GM21390 (cell line): ENCODE measurements around the gene CACNG4.
"Not testable (repeated sequence)": the region's sequence is repeated elsewhere in the genome, so short reads cannot be mapped to it uniquely, and the experiment has no call there.

Source experiments
- ATAC-seq: cut with Tn5 transposase; IDR thresholded peaks from one replicate; pipeline ENCODE4 v1.9.1; 2021; ENCODE audit not compliant: unreplicated experiment

Gene CACNG4

DNA sequence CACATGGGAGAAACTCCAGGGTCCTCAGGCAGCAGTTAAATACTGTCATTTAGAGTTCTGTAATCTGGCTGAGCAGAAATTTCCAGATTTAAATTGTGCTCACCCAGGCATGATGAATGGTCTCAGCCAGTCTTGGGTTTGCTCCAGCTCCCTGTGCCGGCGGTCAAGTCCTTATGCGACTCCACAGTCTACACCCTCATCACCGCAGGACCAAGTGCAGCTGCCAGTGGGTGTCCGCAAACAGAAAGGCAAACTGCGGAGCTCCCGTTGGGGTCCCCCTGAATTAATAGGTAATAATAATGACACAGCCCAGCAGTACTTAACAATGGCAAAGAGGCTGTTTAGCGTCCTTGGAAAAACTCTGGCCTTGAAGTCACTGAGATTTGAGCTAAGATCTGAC is 3.9 kb upstream of the CACNG4 start:
- ATAC-seq = no peak

DNA sequence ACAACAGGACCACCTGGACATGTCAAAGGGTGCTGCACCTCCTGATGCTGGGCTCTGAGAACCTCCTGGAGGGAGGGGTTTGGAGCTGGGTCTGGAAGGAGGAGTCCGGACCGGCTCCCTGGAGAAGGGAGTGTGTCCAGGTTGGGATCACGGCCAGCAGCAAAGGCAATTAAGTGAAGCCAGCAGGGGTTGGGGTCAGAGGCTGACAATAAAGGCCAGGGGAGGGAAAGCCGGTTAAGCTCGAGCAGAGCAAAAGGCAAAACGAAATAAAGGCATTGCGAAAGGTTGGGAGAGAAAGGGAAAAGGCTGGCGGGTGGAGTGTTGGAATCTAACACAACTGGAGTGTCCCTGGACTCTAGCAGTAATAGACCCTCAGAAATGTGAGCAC is 992 bp upstream of the CACNG4 start:
- ATAC-seq = no peak

DNA sequence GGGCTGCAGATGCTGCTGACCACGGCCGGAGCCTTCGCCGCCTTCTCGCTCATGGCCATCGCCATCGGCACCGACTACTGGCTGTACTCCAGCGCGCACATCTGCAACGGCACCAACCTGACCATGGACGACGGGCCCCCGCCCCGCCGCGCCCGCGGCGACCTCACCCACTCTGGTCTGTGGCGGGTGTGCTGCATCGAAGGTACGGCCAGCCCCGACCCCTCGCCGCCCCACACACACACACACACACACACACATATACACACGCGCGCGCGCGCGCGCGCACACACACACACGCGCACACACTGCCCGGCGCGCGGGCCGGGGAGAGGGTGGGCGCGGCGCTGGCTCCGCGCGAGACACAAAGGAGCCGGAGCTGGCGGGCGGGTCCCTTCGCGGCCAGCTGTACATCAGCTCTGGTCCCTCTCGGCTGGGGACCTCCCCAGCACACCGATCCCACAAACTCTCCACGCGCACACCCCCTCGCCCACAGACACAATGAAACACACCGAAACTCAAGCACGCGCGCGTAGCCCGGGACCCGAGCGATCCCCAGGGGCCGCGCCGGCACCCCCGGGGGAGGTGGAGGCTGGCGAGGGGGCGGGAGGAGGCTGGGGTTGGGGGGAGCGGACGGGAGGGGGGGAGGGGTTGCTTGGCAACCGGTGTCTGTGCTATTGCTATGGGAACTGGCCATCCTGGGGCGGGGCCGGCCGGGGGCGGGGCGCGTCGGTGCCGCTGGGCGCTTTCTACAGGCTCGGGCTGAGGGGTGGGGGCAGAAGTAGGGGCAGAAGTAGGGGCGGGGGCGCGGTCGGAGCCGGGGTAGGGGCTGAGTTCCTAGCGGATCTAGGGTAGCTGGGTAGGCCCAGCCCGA is 658 bp downstream of the CACNG4 start:
- ATAC-seq = no peak

DNA sequence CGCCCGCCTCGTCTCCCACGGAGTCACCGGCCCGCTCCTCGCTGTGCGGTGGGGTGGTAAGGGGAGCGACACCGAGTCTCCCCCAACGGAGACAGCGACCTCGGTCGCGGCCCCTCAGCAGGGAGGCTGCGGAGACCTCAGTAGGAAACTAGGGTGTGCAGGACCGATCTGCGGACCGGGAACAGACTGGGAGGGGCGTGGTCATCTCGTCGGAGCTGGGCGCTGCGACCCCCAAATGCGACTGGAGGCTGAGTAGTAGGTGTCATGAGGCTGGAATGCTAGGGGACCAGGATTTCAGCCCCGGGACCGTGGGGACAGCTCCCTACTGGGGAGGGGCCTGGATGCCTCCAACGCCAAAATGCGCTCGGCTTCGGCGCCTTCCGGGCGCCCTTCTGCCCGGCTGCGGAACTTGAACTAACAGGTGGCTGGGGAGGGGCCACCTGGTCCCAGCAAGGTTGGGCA is 1.3 kb downstream of the CACNG4 start:
- ATAC-seq = no peak

DNA sequence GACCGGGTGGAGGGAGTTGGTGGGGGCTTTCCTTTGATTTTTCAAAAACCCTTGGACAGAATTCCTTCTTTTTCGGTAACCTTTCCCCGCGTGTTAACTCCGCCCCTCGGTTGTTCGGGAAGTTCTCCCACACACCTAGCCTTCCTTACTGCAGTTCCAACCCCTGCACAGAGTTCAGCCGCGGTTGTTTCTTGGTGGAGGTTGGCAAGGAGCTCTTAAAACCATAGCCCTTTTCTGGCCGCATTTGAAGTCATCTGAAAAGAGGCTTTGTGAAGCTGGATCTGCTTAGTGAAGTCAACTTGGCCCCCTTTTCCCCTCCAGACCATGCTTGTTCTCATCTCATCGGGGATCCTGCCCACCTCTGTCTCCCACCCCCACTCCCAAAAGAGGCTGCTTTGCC is 1.8 kb downstream of the CACNG4 start:
- ATAC-seq = no peak

DNA sequence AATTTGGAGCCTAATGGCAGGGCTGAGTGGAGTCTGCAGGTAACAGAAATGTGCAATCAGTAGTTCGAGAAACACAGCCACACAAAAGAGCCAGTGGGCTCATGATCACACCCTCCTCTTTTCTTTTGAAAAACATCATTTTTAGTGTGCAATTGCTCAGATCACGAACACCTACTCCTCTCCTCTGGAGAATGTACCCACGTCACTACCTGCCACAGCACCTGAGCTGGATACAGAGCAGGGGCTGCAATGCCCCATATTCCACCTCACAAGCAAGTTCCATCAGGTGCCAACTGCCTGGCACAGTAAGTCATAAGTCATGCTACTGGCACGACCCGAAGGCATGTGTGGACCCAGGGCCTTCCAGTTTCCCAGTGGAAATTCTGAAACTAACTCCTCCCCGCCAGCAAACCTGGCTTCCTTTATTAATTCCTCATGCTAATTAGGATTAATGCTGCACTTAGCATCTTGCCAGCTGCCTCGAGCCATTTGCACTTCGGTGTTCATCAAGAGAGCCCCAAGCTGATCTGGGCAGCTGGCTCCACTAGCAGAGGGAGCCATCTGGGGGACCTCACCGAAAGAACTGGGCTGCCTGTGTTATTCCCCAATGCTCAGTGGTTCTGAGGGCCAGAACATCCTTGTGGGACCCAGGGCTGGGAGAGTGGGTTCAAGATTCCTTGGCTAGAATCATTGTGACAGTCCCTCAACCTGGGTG is 2.4 kb downstream of the CACNG4 start:
- ATAC-seq = no peak

DNA sequence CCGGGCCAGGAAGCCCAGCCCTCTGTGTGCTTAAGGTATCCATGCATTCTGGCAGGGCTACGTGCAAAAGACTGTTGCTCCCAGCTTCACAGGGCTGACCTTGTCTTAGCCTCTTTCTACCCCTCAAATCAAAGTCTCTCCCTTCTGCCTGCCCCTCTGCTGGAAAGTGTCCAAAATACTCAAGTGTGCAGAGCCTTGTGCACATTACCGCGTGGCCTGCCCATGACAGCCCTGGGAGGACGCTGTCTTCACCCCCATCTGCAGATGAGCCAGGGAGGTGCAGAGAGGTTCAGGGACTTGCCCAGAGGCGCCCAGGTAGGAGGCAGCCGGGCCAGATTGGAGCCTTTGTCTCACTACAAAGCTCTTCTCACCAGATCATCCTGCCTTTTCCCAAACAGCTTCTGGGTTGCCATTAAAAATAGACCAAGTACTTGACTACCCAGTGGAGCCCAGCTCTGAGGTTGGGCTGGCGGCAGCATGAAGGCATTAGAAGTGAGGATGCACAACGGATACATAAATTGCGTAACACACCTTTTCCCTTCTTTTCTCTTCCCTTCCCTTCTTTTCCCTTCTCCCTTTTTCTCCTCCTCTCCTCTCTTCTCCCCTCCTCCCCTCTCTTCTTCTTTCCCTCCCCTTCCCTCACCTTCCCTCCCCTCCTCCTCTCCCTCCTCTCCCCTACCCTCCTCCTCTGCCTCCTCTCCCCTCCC is 3.5 kb downstream of the CACNG4 start:
- no peak for ATAC-seq

DNA sequence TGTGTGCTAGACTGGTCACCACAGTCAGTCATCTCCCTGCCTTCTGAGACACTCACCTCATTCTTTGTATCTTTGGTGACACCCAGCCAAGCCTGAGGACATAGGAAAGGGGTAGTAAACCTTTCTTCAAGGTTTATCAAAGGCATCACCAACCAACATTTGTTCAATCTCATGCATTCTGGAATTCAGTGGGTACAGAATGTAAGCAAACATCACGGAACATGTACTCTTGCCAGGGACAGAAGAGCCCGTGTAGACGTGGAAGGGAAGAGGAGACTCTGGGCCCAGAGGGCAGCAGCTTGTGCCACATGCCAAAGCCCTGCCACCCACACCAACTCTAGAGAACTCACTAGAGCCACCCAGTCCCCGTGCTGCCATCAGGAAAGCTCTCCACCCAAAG is 4.4 kb downstream of the CACNG4 start:
- ATAC-seq = no peak

DNA sequence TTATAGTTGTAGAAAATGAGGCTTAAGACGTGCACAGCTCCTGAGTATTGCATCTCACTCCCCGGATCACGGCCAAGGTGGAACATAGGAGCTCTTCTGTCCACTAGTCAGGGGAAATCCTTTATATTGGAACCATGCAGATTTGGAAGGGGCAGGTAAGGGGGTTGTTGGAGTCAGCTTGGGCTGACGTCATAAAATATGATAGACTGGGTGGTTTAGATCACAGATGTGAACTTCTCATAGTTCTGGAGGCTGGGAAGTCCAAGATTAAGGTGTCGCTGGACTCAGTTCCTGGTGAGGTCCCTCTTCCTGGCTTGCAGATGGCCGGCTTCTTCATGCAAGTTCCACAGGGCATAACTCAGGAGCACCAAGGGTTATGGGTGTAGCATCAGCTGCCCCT is 5.6 kb downstream of the CACNG4 start:
- ATAC-seq = no peak

DNA sequence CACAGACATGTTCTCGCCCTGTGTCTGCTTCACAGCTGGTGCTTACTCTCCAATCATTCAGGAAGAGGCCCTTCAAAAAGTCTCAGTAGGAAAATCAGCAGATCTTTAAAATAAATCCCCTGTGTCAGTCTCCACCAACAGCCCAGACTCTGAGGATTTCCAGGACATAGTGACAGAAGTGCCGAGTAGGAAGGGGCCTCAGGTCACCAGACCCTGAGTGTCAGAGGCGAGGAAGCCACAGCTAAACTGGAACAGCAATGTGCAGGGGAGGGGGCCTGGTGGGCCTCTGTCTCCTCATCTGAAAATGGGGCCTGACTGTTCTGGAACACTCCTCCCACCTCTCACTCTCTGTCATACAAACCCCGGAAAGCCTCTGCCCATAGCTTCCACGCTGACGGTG is 6.3 kb downstream of the CACNG4 start:
- ATAC-seq = no peak

DNA sequence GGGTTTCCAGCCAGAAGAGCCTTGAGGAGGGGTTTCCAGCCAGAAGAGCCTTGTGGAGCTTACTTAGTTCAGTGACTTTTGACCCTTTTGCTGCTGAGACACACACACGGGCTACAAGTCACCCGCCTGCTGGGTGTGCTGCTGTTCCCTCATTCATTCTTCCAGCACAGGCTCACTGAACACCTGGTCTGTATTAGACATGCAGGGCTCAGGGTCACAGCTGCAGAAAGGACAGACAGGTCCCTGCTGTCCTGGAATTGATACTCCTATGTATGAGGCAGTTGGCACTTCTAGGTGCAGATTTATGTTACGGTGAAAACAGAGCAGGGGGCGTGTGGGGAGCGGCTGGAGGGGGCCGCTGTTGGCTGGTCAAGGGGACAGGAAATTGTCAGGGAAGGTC is 6.8 kb downstream of the CACNG4 start:
- ATAC-seq = no peak

DNA sequence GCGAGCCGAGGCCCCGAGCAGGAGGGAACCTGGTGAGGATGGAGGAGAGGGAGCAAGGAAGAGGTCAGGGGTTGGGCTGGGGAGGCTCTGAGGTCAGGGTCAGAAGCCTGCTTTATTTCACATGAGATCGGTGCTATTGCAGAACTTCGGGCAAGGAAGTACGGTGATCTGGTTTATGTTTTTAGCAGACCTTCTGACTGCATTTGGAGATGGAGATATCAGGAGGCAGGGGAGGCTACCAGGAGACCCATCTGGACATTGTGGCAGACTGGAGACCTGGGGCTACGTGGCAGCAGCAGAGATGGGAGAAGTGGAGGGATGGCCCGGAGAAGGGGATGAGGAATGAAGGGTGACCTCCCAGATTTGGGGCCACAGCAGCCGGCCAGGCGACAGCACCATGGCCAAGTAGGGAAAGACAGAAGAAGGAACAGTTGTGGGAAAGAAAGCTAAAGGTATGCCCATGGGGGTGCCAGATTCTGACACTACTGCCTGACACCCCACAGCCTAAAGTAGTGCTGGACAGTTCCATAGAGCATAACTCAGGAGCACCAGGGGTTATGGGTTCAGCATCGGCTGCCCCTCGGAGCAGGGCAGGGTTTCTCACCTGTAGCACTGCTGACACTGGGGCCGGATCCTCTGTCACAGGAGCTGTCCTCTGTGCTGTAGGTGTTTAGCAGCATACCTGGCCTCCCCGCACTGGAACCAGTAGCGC is 7.4 kb downstream of the CACNG4 start:
- ATAC-seq = no peak

DNA sequence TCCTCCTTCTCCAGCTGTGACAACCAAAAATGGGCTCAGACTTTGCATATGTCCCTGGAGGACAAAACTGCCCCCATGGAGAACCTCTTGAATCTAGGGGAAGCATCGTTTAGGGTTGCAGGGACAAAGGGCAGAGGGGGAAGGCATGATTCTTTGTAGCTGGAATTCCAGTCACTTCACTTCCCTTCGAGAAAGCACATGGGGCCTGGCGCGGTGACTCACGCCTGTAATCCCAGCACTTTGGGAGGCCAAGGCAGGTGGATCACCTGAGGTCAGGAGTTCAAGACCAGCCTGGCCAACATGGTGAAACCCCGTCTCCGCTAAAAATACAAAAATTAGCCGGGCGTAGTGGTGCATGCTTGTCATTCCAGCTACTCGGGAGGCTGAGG is 7.9 kb downstream of the CACNG4 start:
- ATAC-seq = not testable (repeated sequence)

DNA sequence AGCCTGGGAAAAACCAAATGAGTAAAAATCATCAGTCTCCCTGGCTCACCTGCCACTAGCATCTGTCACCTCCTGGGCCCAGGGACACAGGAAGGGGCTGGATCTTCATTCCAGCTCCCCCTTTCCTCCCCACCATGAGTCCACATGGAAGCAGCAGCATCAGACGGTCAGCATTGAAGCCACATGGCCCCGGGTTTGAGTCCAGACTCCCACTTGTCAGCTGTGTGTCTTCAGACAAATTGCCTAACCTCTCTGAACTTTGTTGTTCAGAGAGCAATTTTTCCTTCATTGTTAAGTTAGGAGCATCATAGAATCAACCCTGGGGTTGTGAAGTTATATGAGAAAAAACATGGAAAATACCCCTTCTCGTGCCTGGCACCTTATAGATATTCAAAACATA is 10.7 kb downstream of the CACNG4 start:
- no peak for ATAC-seq

DNA sequence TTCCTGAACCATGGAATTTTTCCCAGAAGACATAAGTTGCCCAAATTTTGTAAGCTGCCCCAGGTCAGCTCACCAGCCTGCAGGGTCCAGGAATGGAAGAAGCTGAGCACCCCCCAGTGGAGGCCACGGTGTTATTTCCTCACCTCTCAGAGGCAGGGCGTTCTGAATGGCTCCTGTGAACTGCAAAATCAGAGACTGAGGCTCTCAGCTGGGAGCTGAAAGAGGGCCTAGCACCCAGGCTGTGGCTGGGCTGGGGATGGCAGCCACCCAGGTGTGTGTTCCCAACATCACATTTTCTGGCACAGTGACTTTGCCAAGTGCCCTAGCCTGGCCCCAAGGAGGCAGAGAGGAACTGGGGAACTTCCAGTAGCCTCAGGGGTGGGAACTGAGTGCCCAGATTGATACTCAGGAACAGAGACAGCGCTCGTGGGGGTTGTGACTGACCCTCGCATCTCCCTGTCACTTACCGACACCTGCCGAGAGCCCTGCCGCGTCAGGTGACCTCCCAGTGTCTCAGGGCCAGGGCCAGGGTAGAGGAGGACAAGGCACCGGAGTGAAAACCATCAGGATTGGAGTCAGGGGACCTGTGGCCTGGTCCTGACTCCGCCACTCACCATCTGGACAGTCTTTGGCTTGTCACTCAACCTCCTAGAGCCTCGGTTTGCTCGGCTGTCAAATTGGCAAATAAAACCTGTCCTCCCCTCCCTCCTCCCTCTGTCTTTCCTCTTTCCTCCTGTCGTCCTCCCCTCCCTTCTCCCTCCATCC is 11.3 kb downstream of the CACNG4 start:
- ATAC-seq = no peak

DNA sequence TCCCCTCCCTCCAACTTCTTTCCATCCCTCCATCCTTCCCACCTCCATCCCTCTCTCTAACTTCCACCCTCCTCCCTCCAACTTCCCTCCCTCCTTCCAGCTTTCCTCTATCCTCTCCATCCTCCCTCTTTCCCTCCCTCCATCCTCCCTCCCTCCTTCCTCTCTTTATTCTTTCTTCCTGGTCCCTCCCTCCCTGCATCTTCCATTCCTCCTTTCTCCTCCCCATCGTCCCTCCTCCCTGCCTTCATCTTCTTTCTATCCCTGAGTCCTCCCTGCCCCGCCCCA is 11.8 kb downstream of the CACNG4 start:
- no peak for ATAC-seq

DNA sequence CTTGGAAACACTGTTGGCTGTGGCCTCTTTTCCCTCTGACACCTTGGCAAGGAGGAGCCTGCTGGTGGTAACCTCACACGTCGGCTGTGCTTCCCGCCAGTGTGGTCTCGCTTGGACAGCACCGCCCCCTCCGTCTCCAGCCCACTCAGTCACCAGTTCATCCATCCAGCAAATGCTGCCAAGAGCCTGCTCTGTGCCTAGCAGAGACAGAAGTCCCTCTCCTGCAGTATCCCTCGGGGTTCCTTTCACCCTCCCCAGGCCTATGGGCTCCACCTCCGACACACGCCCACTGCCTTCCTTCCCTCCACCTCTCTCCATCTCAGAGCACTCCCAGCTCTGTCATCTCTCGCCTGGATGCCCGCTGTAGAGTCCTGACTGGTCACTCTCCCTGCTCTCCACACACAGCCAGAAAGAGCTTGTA is 12.3 kb downstream of the CACNG4 start:
- ATAC-seq = no peak

DNA sequence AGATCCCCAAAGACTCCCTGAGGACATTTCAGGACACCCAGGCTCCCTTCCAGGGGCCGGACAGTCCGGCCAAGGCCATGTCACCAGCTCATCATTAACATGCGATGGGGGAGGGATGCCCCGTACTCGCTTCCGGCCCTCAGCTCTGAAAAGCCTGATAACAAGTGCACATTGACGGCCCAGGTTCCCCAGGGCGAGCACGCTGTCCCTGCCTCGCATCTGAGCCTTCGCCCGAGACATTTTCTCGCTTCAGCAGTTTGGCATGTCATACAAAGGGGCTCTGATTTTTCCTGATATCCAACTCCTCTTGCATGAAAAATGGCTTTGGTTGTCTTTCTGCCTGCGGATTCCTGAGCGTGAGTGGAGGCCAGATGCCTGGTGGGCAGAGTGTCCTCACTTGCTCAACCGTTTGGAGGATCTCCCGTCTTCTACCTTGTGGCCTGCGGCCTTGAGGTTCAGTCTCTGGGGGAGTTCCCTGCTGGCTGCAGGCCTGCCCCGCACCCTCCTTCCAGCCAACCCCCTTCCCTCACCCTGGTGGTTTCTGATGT is 14.1 kb downstream of the CACNG4 start:
- no peak for ATAC-seq

DNA sequence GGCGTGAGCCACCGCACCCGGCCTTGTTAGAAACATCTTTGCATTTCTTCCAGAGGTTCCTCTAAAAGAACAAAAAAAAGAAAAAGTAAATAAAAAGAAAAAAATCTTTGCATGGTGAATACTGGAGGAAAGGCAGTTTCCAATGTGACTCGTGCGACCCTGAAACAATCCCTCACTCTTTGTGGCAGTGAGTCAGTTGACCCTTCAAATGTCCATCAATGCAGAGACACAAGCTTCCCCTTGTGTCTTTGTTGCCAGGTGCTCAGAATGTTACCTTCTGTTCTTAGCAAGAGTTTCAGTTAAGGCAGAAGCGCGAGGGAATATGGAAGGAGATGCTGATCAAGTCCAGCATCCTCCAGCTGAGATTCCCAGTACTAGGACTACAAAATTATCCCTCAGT is 16.4 kb downstream of the CACNG4 start:
- ATAC-seq = no peak

DNA sequence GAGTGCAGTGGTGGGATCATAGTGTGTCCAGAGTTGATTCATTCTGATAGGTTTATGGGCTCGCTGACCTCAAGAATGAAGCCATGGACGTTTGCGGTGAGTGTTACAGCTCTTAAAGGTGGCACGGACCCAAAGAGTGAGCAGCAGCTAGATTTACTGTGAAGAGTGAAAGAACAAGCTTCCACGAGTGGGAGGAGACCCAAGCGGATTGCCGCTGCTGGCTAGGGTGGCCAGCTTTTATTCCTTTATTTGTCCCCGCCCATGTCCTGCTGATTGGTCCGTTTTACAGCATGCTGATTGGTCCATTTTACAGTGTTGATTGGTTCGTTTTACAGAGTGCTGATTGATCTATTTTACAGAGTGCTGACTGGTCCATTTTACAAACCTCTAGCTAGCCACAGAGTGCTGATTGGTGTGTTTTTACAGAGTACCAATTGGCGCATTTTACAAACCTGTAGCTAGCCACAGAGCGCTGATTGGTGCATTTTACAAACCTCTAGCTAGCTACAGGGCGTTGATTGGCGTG is 17.5 kb downstream of the CACNG4 start:
- no peak for ATAC-seq
